Upper lobe of left lung (tissue), 4 donors: ENCODE measurements around the gene OR1S2.

ENCODE experiments used
- POLR2A ChIP-seq, 4 donors: fragments of 450-650 bp; IDR thresholded peaks; one replicate each; pipeline ENCODE4 v1.5.1; 2016 to 2017; ENCODE audit warnings: antibody characterized with exemption in 4 of 4, mild to moderate bottlenecking in 2 of 4
- POLR2AphosphoS5 ChIP-seq, 2 donors: sonication (generic); formaldehyde crosslinking; IDR thresholded peaks; one replicate each; pipeline ENCODE4 v1.5.1; 2017; ENCODE audit warnings: antibody characterized with exemption in 2 of 2
- TF ChIP-seq, protein P1 (sequence below), 6 experiments: fragments of 450-650 bp in 4 of 6; fragments of 200-600 bp in 2 of 6; sonication (generic) in 2 of 6; IDR thresholded peaks; one replicate each; pipeline ENCODE4 v1.5.1; 2016 to 2019; ENCODE audit warnings: antibody characterized with exemption in 6 of 6

GRCh38 chr11:58243954-58244353 lies 40.0 kb upstream of the OR1S2 start:
- TF ChIP-seq, protein P1, sequence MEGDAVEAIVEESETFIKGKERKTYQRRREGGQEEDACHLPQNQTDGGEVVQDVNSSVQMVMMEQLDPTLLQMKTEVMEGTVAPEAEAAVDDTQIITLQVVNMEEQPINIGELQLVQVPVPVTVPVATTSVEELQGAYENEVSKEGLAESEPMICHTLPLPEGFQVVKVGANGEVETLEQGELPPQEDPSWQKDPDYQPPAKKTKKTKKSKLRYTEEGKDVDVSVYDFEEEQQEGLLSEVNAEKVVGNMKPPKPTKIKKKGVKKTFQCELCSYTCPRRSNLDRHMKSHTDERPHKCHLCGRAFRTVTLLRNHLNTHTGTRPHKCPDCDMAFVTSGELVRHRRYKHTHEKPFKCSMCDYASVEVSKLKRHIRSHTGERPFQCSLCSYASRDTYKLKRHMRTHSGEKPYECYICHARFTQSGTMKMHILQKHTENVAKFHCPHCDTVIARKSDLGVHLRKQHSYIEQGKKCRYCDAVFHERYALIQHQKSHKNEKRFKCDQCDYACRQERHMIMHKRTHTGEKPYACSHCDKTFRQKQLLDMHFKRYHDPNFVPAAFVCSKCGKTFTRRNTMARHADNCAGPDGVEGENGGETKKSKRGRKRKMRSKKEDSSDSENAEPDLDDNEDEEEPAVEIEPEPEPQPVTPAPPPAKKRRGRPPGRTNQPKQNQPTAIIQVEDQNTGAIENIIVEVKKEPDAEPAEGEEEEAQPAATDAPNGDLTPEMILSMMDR (IDR thresholded peaks at IDR 0.05): no peak
- no peak for TF ChIP-seq POLR2A (IDR thresholded peaks at IDR 0.05)
- TF ChIP-seq POLR2AphosphoS5 (IDR thresholded peaks at IDR 0.05): no peak
